ENCODE results near the gene SYDE2.

The SYDE2 gene

GRCh38 chr1:85225624-85226380 is 25.0 kb upstream of the SYDE2 start:
- TF ChIP-seq, protein P1, sequence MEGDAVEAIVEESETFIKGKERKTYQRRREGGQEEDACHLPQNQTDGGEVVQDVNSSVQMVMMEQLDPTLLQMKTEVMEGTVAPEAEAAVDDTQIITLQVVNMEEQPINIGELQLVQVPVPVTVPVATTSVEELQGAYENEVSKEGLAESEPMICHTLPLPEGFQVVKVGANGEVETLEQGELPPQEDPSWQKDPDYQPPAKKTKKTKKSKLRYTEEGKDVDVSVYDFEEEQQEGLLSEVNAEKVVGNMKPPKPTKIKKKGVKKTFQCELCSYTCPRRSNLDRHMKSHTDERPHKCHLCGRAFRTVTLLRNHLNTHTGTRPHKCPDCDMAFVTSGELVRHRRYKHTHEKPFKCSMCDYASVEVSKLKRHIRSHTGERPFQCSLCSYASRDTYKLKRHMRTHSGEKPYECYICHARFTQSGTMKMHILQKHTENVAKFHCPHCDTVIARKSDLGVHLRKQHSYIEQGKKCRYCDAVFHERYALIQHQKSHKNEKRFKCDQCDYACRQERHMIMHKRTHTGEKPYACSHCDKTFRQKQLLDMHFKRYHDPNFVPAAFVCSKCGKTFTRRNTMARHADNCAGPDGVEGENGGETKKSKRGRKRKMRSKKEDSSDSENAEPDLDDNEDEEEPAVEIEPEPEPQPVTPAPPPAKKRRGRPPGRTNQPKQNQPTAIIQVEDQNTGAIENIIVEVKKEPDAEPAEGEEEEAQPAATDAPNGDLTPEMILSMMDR (IDR thresholded peaks at IDR 0.05) = no peak
- DNase-seq (ENCODE audit: low spot score) = no peak
- H3K4me3 ChIP-seq = no peak overlapping the region
- H3K27ac ChIP-seq = no peak overlapping the region

GRCh38 chr1:85224734-85225623 is 24.2 kb upstream of the SYDE2 start:
- DNase-seq (ENCODE audit: low spot score) = no peak
- no peak overlapping the region for H3K27ac ChIP-seq

GRCh38 chr1:85224295-85224694 is 23.5 kb upstream of the SYDE2 start:
- no peak for DNase-seq (ENCODE audit: low spot score)
- no peak overlapping the region for H3K4me3 ChIP-seq
- TF ChIP-seq, protein P1 (IDR thresholded peaks at IDR 0.05) = no peak
- H3K27ac ChIP-seq = no peak overlapping the region

More at GRCh38 chr1:85224734-85225623, 24.2 kb upstream of the SYDE2 start:
- H3K4me3 ChIP-seq = no peak overlapping the region
- TF ChIP-seq, protein P1 (IDR thresholded peaks at IDR 0.05) = no peak

GRCh38 chr1:85223334-85223733 is 22.5 kb upstream of the SYDE2 start:
- TF ChIP-seq, protein P1 (IDR thresholded peaks at IDR 0.05) = no peak
- H3K4me3 ChIP-seq = no peak overlapping the region
- H3K27ac ChIP-seq = no peak overlapping the region
- DNase-seq (ENCODE audit: low spot score) = no peak

DNA sequence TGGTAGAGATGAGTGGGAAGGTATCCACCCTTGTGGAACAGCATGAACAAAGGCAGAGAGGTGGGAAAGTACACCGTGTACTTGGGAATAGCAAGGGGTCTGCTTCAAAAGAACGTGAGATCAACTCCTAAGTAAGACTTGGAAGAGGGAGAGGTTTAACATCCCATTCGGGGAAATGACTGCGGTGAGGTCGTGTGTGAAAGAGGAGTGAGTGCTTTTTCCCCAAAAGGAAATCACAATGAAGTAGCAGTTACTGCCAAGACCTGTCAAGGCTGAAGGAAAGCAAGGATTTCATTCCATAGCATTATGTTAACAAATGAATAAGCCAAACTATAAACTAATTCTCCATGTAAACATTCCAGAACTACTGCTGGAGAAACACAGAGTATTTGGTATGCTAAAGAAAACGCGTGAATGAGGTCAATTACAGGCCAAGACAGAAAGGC is 20.0 kb upstream of the SYDE2 start:
- Histone ChIP-seq H3K27ac (peak overlapping the region in 1 of 2 donors; percentile 10), H3K4me3 (no peak overlapping the region)
- DNase-seq (ENCODE audit: low spot score) = no peak

DNA sequence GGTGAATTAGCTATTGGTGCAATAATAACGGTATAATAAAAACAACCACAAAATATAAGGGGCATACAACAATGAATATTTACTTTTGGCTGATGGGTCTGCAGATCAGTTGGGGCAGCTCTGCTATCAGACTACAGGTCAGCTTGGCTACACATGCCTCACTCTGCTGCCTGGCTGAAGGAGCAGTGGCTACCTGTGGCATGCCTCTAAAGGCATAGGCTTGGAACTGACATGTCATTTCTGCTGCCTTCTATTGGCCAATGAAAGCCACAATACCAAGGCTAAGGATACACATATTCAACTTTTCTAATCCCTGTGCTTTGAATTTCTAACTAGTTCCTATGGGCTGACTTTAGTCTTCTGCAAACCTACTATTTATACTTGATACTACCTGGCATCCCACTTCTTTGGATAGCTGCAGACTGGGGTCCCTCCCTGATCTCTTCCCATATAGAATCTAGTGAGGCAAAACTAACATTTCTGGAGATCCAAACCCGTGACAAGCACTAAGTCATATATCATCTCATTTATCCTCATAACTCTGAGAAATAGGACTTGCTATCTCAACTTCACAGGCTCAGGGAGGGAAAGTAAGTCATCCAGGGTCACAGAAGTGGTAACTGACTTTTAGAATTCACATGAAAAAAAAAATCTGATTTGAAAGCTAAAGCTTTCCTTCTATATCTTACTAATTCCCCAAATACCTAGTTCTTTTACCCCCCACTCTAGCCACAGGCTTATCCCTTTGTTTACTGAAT is 19.2 kb upstream of the SYDE2 start:
- no peak overlapping the region for H3K4me3 ChIP-seq
- DNase-seq (ENCODE audit: low spot score) = no peak
- TF ChIP-seq, protein P1 (IDR thresholded peaks at IDR 0.05) = no peak
- H3K27ac ChIP-seq = no peak overlapping the region

More for the DNA sequence above, 20.0 kb upstream of the SYDE2 start:
- TF ChIP-seq, protein P1 (IDR thresholded peaks at IDR 0.05) = no peak

Data from coronary artery (tissue), 2 donors.